H1 (cell line): ENCODE results near the gene SCG2. TPM values are rescaled to one million over a fixed set of nuclear protein-coding genes. Genes with fewer than 3 reads are reported as not detected.

Experiments
- CTCF ChIA-PET: fragments of 300-600 bp; sonication (Branson Sonifier 250); formaldehyde crosslinking; loops from one replicate; lab custom pipeline; 2021; ENCODE audit not compliant: partially characterized antibody; lab: Charles Lee
- POLR2A ChIA-PET: fragments of 300-600 bp; sonication (Branson Sonifier 250); formaldehyde crosslinking; loops from one replicate; lab custom pipeline; 2021; ENCODE audit warnings: inconsistent platforms; ENCODE audit not compliant: partially characterized antibody; lab: Charles Lee
- DNase-seq, 2 experiments: peaks; one replicate each; pipeline versions ENCODE4 v3.0.0 to v3.0.0-alpha.2; 2010 to 2022; ENCODE audit warnings: low spot score in 2 of 2, low read depth in 1 of 2, mixed read lengths in 1 of 2
- FAIRE-seq: peaks from 2 replicates; lab custom pipeline; 2011; peaks lifted over from hg19 to GRCh38; lab: Jason Lieb, UNC
- H2AFZ ChIP-seq: 2 replicates; pipeline ENCODE4 v1.8.1; 2012; ENCODE audit warnings: low read length, inconsistent platforms
- H2AK5ac ChIP-seq: 2 replicates; pipeline ENCODE4 v1.6.1; 2013; ENCODE audit warnings: low read depth, low read length
- H2BK120ac ChIP-seq: replicated peaks from 2 replicates; pipeline ENCODE3; 2013; ENCODE audit warnings: low read depth, low read length, inconsistent platforms
- H2BK12ac ChIP-seq: 2 replicates; pipeline ENCODE4 v1.6.1; 2013; ENCODE audit warnings: low read depth, low read length
- H2BK15ac ChIP-seq: 2 replicates; pipeline ENCODE4 v1.6.1; 2013; ENCODE audit warnings: low read length
- H2BK20ac ChIP-seq: 2 replicates; pipeline ENCODE4 v1.6.1; 2013; ENCODE audit warnings: low read length
- H2BK5ac ChIP-seq: 2 replicates; pipeline ENCODE4 v1.6.1; 2013; ENCODE audit warnings: low read depth, low read length
- H3K14ac ChIP-seq: 2 replicates; pipeline ENCODE4 v1.6.1; 2013; ENCODE audit warnings: inconsistent platforms; ENCODE audit not compliant: insufficient read length
- H3K18ac ChIP-seq: 2 replicates; pipeline ENCODE4 v1.6.1; 2013; ENCODE audit warnings: low read length; ENCODE audit errors: extremely low read depth
- H3K23ac ChIP-seq: 2 replicates; pipeline ENCODE4 v1.6.1; 2013; ENCODE audit warnings: inconsistent platforms; ENCODE audit not compliant: insufficient read length
- H3K23me2 ChIP-seq: 2 replicates; pipeline ENCODE4 v1.6.1; 2013; ENCODE audit warnings: low read depth, low read length
- H3K27ac ChIP-seq: 2 replicates; pipeline ENCODE4 v1.6.1; 2011; ENCODE audit warnings: low read depth, low read length, inconsistent platforms
- H3K27me3 ChIP-seq, 4 experiments: replicated peaks in 1 of 4; 1 replicate in 1 of 4; 2 replicates in 3 of 4; pipeline versions ENCODE4 v1.6.1 to v1.8.1; 2011 to 2013; ENCODE audit warnings: low read length in 3 of 4, mild to moderate bottlenecking in 3 of 4, inconsistent platforms in 2 of 4, mixed read lengths in 2 of 4, moderate library complexity in 1 of 4; ENCODE audit not compliant: control insufficient read depth in 3 of 4, insufficient read depth in 3 of 4; ENCODE audit errors: extremely low read depth in 1 of 4
- H3K36me3 ChIP-seq, 4 experiments: 2 replicates each; pipeline versions ENCODE4 v1.6.1 to v1.8.1; 2011 to 2013; ENCODE audit warnings: mild to moderate bottlenecking in 4 of 4, low read length in 3 of 4, moderate library complexity in 2 of 4, control low read depth in 1 of 4, inconsistent platforms in 1 of 4; ENCODE audit not compliant: insufficient read depth in 4 of 4, control insufficient read depth in 2 of 4
- H3K4ac ChIP-seq: replicated peaks from 2 replicates; pipeline ENCODE3; 2013; ENCODE audit warnings: low read length, low read depth, mixed read lengths, inconsistent platforms; ENCODE audit not compliant: insufficient read length
- H3K4me1 ChIP-seq, 4 experiments: replicated peaks in 1 of 4; 1 replicate in 1 of 4; 2 replicates in 3 of 4; pipeline versions ENCODE4 v1.6.1 to v1.8.1; 2011 to 2013; ENCODE audit warnings: low read length in 3 of 4, inconsistent platforms in 2 of 4, mixed read lengths in 1 of 4; ENCODE audit not compliant: insufficient read depth in 4 of 4, control insufficient read depth in 3 of 4
- H3K4me2 ChIP-seq, 2 experiments: 2 replicates each; pipeline versions ENCODE4 v1.6.1 to v1.8.1; 2011 to 2013; ENCODE audit warnings: low read depth in 2 of 2, low read length in 2 of 2, control low read depth in 1 of 2, inconsistent platforms in 1 of 2, mild to moderate bottlenecking in 1 of 2; ENCODE audit not compliant: insufficient read depth in 1 of 2
- H3K4me3 ChIP-seq, 4 experiments: fragments of 200-600, 300-600 bp in 1 of 4; sonication (generic), shearing (Covaris generic), sonication (Bioruptor Twin) in 1 of 4; 2 replicates each; pipeline versions ENCODE4 v1.5.1 to v1.8.1; 2011 to 2016; ENCODE audit warnings: low read length in 4 of 4, low read depth in 3 of 4, control low read depth in 2 of 4, inconsistent platforms in 2 of 4, mild to moderate bottlenecking in 2 of 4, mixed read lengths in 1 of 4, moderate library complexity in 1 of 4; ENCODE audit not compliant: insufficient read depth in 2 of 4; ENCODE audit errors: extremely low read depth in 1 of 4
- H3K56ac ChIP-seq: replicated peaks from 2 replicates; pipeline ENCODE3; 2013; ENCODE audit warnings: low read depth, mild to moderate bottlenecking, mixed read lengths, low read length, inconsistent platforms; ENCODE audit not compliant: insufficient read length
- H3K79me1 ChIP-seq: 2 replicates; pipeline ENCODE4 v1.6.1; 2013; ENCODE audit warnings: low read depth, low read length, control low read depth
- H3K79me2 ChIP-seq, 2 experiments: 2 replicates each; pipeline versions ENCODE4 v1.6.1 to v1.8.1; 2012 to 2013; ENCODE audit warnings: low read length in 2 of 2, mild to moderate bottlenecking in 2 of 2, inconsistent platforms in 1 of 2; ENCODE audit not compliant: insufficient read depth in 2 of 2, control insufficient read depth in 1 of 2
- H3K9ac ChIP-seq, 4 experiments: replicated peaks in 1 of 4; 1 replicate in 1 of 4; 2 replicates in 3 of 4; pipeline versions ENCODE4 v1.6.1 to v1.8.1; 2011 to 2013; ENCODE audit warnings: low read depth in 3 of 4, low read length in 3 of 4, control low read depth in 2 of 4, mild to moderate bottlenecking in 2 of 4, moderate library complexity in 2 of 4, inconsistent platforms in 1 of 4; ENCODE audit errors: extremely low read depth in 1 of 4
- H3K9me3 ChIP-seq, 2 experiments: 2 replicates each; pipeline versions ENCODE4 v1.6.1 to v1.8.1; 2012 to 2013; ENCODE audit warnings: mild to moderate bottlenecking in 2 of 2, moderate library complexity in 2 of 2, control low read depth in 1 of 2, inconsistent platforms in 1 of 2, low read depth in 1 of 2, low read length in 1 of 2, mixed read lengths in 1 of 2; ENCODE audit not compliant: insufficient read depth in 2 of 2
- H4K20me1 ChIP-seq, 2 experiments: replicated peaks in 1 of 2; 2 replicates each; pipeline versions ENCODE3 to v1.8.1; 2011 to 2013; ENCODE audit warnings: inconsistent platforms in 2 of 2, low read length in 2 of 2, mild to moderate bottlenecking in 1 of 2; ENCODE audit not compliant: insufficient read depth in 2 of 2, control insufficient read depth in 1 of 2
- H4K5ac ChIP-seq: 2 replicates; pipeline ENCODE4 v1.6.1; 2013; ENCODE audit warnings: low read length, low read depth, mixed read lengths, inconsistent platforms; ENCODE audit not compliant: insufficient read length
- H4K8ac ChIP-seq: 2 replicates; pipeline ENCODE4 v1.8.0; 2013; ENCODE audit warnings: mild to moderate bottlenecking, moderate library complexity, low read length, inconsistent platforms; ENCODE audit not compliant: insufficient read depth; ENCODE audit errors: extremely low read depth
- H4K91ac ChIP-seq: replicated peaks from 2 replicates; pipeline ENCODE3; 2013; ENCODE audit warnings: low read length, mixed read lengths, inconsistent platforms; ENCODE audit not compliant: insufficient read length
- ASH2L ChIP-seq: fragments of 200-600, 300-600 bp; sonication (generic); IDR thresholded peaks from one replicate; pipeline ENCODE4 v1.7.1; 2017; ENCODE audit warnings: low read length
- CTBP2 ChIP-seq: IDR thresholded peaks from 2 replicates; pipeline ENCODE4 v1.7.0; 2011; ENCODE audit warnings: borderline replicate concordance, mild to moderate bottlenecking, moderate library complexity, mixed read lengths, low read length; ENCODE audit not compliant: insufficient read depth, insufficient read length
- EGR1 ChIP-seq: IDR thresholded peaks from 2 replicates; pipeline ENCODE4 v1.6.1; 2011; ENCODE audit warnings: low read depth, low read length, borderline replicate concordance
- FOSL1 ChIP-seq: IDR thresholded peaks from 2 replicates; pipeline ENCODE4 v1.6.1; 2011; ENCODE audit warnings: mild to moderate bottlenecking, low read depth, low read length, moderate library complexity; ENCODE audit not compliant: insufficient read depth
- GABPA ChIP-seq: IDR thresholded peaks from 2 replicates; pipeline ENCODE4 v1.6.1; 2011; ENCODE audit warnings: mild to moderate bottlenecking, low read length, moderate library complexity, borderline replicate concordance; ENCODE audit not compliant: insufficient read depth
- JUN ChIP-seq: IDR thresholded peaks from 2 replicates; pipeline ENCODE4 v1.6.1; 2011; ENCODE audit warnings: low read depth, mild to moderate bottlenecking, improper control_type of control experiment, low read length
- KDM1A ChIP-seq: fragments of 200-600, 300-600 bp; sonication (generic); IDR thresholded peaks from 2 replicates; pipeline ENCODE4 v1.7.1; 2016; ENCODE audit warnings: mild to moderate bottlenecking, low read length, borderline replicate concordance
- MAFK ChIP-seq: IDR thresholded peaks from 2 replicates; pipeline ENCODE4 v1.6.1; 2012; ENCODE audit warnings: low read depth, mild to moderate bottlenecking, improper control_type of control experiment, low read length
- SP4 ChIP-seq: IDR thresholded peaks from 2 replicates; pipeline ENCODE4 v1.6.1; 2012; ENCODE audit warnings: low read length, inconsistent platforms
- TBP ChIP-seq: IDR thresholded peaks from 2 replicates; pipeline ENCODE4 v1.6.1; 2011; ENCODE audit warnings: low read depth, low read length, improper control_type of control experiment
- WGBS, 2 experiments: shearing (Covaris generic) in 1 of 2; methylation state at CpG; one replicate each; pipeline versions ENCODE4 v1.1.6 to v1.1.7; 2013 to 2015; ENCODE audit warnings: low lambda C conversion rate in 2 of 2, mixed read lengths in 2 of 2, inconsistent platforms in 1 of 2, low coverage in 1 of 2, missing lambda C conversion rate in 1 of 2; ENCODE audit not compliant: insufficient replicate concordance in 2 of 2, insufficient coverage in 1 of 2, insufficient read length in 1 of 2; ENCODE audit errors: extremely low coverage in 1 of 2, missing lambda C conversion rate in 1 of 2; 5-methylcytosine and 5-hydroxymethylcytosine counted together
- polyA plus RNA-seq, 7 experiments: library from polyadenylated mRNA; depleted of rRNA in 3 of 7; stranded (reverse) in 5 of 7; unstranded in 2 of 7; fragments of >200 nt in 5 of 7; fragments of 200-250 nt in 2 of 7; gene quantifications; 1 replicate in 5 of 7; 2 replicates in 1 of 7; 4 replicates in 1 of 7; pipeline versions ENCODE4 v1.2.1 to v1.2.3, GENCODE V29; 2011 to 2013; ENCODE audit warnings: missing spikeins in 2 of 7, mixed read lengths in 2 of 7
- total RNA-seq: library from RNA; stranded (reverse); fragmentation: NEBNext Ultra II Directional; extraction: Animal tissue kit (Norgen Biotek cat#: 25700); gene quantifications from 2 replicates; pipeline ENCODE4 v1.2.1, GENCODE V29; 2021
- TF ChIP-seq, protein P1 (sequence below), 3 experiments: IDR thresholded peaks; 1 replicate in 2 of 3; 2 replicates in 1 of 3; pipeline versions ENCODE4 v1.5.1 to v1.6.1; 2011; ENCODE audit warnings: low read length in 3 of 3, mild to moderate bottlenecking in 3 of 3, inconsistent platforms in 2 of 3, low read depth in 1 of 3, moderate library complexity in 1 of 3; ENCODE audit not compliant: insufficient read depth in 1 of 3; ENCODE audit errors: control extremely low read depth in 1 of 3

SCG2 gene
- total and polyA plus RNA-seq, 2 of the 8 experiments (the other 6 are each of a cell fraction or from before 2014, with no cell fraction given): 0.54 to 1.0 TPM

- H3K9ac ChIP-seq: no peak overlapping the region
- no peaks in the 10 kb centered on the region for H3K4me1 ChIP-seq
- H4K20me1 ChIP-seq: no peaks in the 10 kb centered on the region
- no peak overlapping the region for H3K4ac ChIP-seq
- peaks cover 2 to 5% (median 4%) of the 10 kb centered on the region in 4 experiments; a peak in 6 of 7 replicates for H3K27me3 ChIP-seq
- 89% methylated on average over 5 of the region's 5 CpGs; no CpG with 5 or more reads in 1 of the 2 experiments for WGBS, 2 experiments
- H4K91ac ChIP-seq: no peak overlapping the region
- H3K23me2 ChIP-seq: no peaks in the 10 kb centered on the region; the same call in 1 of the 2 replicates
- DNase-seq (no peak), FAIRE-seq (no peak)
- no peaks in the 10 kb centered on the region for H3K9me3 ChIP-seq
- no peak overlapping the region for H3K4me2 ChIP-seq
- no peak overlapping the region for H2AFZ ChIP-seq
- ChIA-PET CTCF (interaction anchor here (1.0 to 2.0 kb wide), 2 partner anchors 8 to 11 kb away, joined by 3 to 5 read pairs; no protein-coding TSS in a partner anchor), POLR2A (interaction anchor here (0.7 kb wide), 1 partner anchor 1808 kb away, joined by 3 read pairs; no protein-coding TSS in a partner anchor)
- no peak overlapping the region for H2BK12ac ChIP-seq
- no peak overlapping the region for H3K18ac ChIP-seq
- no peak overlapping the region for H2BK15ac ChIP-seq
- no peak overlapping the region for H3K4me3 ChIP-seq
- H3K56ac ChIP-seq: no peak overlapping the region
- H2BK120ac ChIP-seq: no peak overlapping the region
- no peak overlapping the region for H3K14ac ChIP-seq
- H4K5ac ChIP-seq: no peak overlapping the region
- no peak overlapping the region for H3K23ac ChIP-seq
- no peaks in the 10 kb centered on the region for H3K79me2 ChIP-seq
- H2BK5ac ChIP-seq: no peak overlapping the region
- H2BK20ac ChIP-seq: no peak overlapping the region
- no peak overlapping the region for H3K27ac ChIP-seq
- no peaks in the 10 kb centered on the region for H3K79me1 ChIP-seq
- H2AK5ac ChIP-seq: no peak overlapping the region
- H4K8ac ChIP-seq: no peak overlapping the region
- H3K36me3 ChIP-seq: no peaks in the 10 kb centered on the region
- TF ChIP-seq JUN: no peak
- TF ChIP-seq KDM1A: no peak
- no peak for TF ChIP-seq FOSL1
- TF ChIP-seq GABPA: no peak
- TF ChIP-seq SP4: no peak
- TF ChIP-seq TBP: no peak
- no peak for TF ChIP-seq MAFK
- TF ChIP-seq ASH2L: no peak
- TF ChIP-seq EGR1: no peak
- no peak for TF ChIP-seq CTBP2
- TF ChIP-seq, protein P1, sequence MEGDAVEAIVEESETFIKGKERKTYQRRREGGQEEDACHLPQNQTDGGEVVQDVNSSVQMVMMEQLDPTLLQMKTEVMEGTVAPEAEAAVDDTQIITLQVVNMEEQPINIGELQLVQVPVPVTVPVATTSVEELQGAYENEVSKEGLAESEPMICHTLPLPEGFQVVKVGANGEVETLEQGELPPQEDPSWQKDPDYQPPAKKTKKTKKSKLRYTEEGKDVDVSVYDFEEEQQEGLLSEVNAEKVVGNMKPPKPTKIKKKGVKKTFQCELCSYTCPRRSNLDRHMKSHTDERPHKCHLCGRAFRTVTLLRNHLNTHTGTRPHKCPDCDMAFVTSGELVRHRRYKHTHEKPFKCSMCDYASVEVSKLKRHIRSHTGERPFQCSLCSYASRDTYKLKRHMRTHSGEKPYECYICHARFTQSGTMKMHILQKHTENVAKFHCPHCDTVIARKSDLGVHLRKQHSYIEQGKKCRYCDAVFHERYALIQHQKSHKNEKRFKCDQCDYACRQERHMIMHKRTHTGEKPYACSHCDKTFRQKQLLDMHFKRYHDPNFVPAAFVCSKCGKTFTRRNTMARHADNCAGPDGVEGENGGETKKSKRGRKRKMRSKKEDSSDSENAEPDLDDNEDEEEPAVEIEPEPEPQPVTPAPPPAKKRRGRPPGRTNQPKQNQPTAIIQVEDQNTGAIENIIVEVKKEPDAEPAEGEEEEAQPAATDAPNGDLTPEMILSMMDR (IDR thresholded peaks at IDR 0.05; ENCODE audit: control extremely low read depth in 1 of 3, insufficient read depth in 1 of 3, low read depth in 1 of 3, low read length in 3 of 3): no peak
These were observed 5.3 kb upstream of the SCG2 start for GRCh38 chr2:223607476-223607875.
